Fibroblast of lung (primary cell): ENCODE results near the gene TSPAN16. TPM values are rescaled to one million over a fixed set of nuclear protein-coding genes. Genes with fewer than 3 reads are reported as not detected.

Experiments used
- DNase-seq, 2 donors: peaks; one replicate each; pipeline versions ENCODE4 v3.0.0 to v3.0.0-alpha.2; 2010; ENCODE audit warnings: low read depth in 2 of 2
- H2AFZ ChIP-seq: 2 replicates; pipeline ENCODE4 v1.5.1; 2012; ENCODE audit warnings: low read length, control low read depth, inconsistent platforms
- H3K27ac ChIP-seq: 2 replicates; pipeline ENCODE4 v1.5.1; 2011; ENCODE audit warnings: low read length, control low read depth; ENCODE audit not compliant: insufficient read depth
- H3K27me3 ChIP-seq: 2 replicates; pipeline ENCODE4 v1.5.1; 2011; ENCODE audit warnings: mild to moderate bottlenecking, low read length; ENCODE audit not compliant: control insufficient read depth, insufficient read depth
- H3K36me3 ChIP-seq: 2 replicates; pipeline ENCODE4 v1.5.1; 2011; ENCODE audit warnings: low read length; ENCODE audit not compliant: control insufficient read depth, insufficient read depth
- H3K4me1 ChIP-seq: 2 replicates; pipeline ENCODE4 v1.5.1; 2011; ENCODE audit warnings: low read length; ENCODE audit not compliant: control insufficient read depth, insufficient read depth; ENCODE audit errors: extremely low read depth
- H3K4me2 ChIP-seq: 2 replicates; pipeline ENCODE4 v1.5.1; 2011; ENCODE audit warnings: low read length, control low read depth; ENCODE audit not compliant: insufficient read depth; ENCODE audit errors: extremely low read depth
- H3K4me3 ChIP-seq, 4 experiments: fragments of 200-600 bp in 1 of 4; sonication (generic) in 1 of 4; replicated peaks in 1 of 4; 2 replicates each; pipeline ENCODE4 v1.5.1; 2011 to 2016; ENCODE audit warnings: low read length in 4 of 4, low read depth in 3 of 4, mild to moderate bottlenecking in 3 of 4, control low read depth in 2 of 4, inconsistent platforms in 1 of 4, mixed read lengths in 1 of 4; ENCODE audit not compliant: insufficient read depth in 1 of 4; ENCODE audit errors: control extremely low read depth in 1 of 4
- H3K79me2 ChIP-seq: 2 replicates; pipeline ENCODE4 v1.5.1; 2012; ENCODE audit warnings: mild to moderate bottlenecking, low read length, inconsistent platforms; ENCODE audit not compliant: control insufficient read depth, insufficient read depth
- H3K9ac ChIP-seq: 2 replicates; pipeline ENCODE4 v1.5.1; 2011; ENCODE audit warnings: mild to moderate bottlenecking, low read length, control low read depth; ENCODE audit not compliant: insufficient read depth
- H3K9me3 ChIP-seq: 2 replicates; pipeline ENCODE4 v1.5.1; 2012; ENCODE audit warnings: low read depth, low read length; ENCODE audit not compliant: control insufficient read depth, insufficient read depth
- H4K20me1 ChIP-seq: 2 replicates; pipeline ENCODE4 v1.5.1; 2011; ENCODE audit warnings: low read length; ENCODE audit not compliant: control insufficient read depth, insufficient read depth; ENCODE audit errors: extremely low read depth
- EZH2 ChIP-seq: IDR thresholded peaks from 2 replicates; pipeline ENCODE4 v1.5.1; 2012; ENCODE audit warnings: low read length, control low read depth, mild to moderate bottlenecking; ENCODE audit errors: missing control alignments
- polyA plus RNA-seq, 2 donors: library from polyadenylated mRNA; depleted of rRNA in 1 of 2; stranded (reverse) in 1 of 2; unstranded in 1 of 2; fragments of >200 nt; gene quantifications; 2 replicates each; pipeline ENCODE4 v1.2.1, GENCODE V29; 2011 to 2012; ENCODE audit warnings: missing spikeins in 1 of 2
- total RNA-seq: library from RNA; depleted of rRNA; stranded (reverse); fragments of >200 nt; gene quantifications from 2 replicates; pipeline ENCODE4 v1.2.1, GENCODE V29; 2014
- TF ChIP-seq, protein P1 (sequence below), 2 donors: IDR thresholded peaks in 1 of 2; conservative IDR thresholded peaks in 1 of 2; 1 replicate in 1 of 2; 2 replicates in 1 of 2; pipeline ENCODE4 v1.5.1; 2011 to 2012; ENCODE audit warnings: low read length in 2 of 2, control low read depth in 1 of 2, inconsistent platforms in 1 of 2, low read depth in 1 of 2, mild to moderate bottlenecking in 1 of 2

Gene TSPAN16
- total and polyA plus RNA-seq, 2 donors (not counting 1 experiment from before 2014, with no cell fraction given), result not detected

DNA sequence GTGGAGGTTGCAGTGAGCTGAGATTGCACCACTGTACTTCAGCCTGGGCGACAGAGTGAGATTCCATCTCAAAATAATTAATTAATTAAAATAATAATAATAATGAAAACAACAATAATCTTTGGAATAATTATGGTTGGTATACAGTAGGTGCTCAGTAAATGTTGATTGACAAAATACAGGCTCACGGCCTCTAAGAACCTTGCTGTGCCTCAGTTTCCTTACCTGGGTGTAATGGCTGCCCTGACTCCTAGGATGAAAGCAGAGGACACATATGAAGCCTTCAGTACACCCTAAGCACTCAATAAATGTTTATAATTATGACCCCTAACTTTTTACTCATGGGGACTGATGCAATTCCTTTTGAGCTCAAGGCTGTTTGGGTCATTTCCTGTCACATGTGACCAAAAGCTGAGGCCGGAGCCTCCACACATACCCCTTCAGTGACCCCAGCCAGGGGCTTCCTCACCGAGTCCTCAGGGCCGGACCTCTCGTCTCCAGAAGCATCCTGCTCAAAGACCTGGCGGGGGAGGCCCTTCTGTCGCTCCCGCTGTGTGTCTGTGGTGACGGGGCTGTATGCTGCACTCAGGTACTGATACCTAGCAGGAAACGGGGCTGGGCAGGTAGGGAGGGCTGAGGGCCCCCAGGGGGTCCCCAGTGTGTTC, 44.2 kb upstream of the TSPAN16 start:
- Histone ChIP-seq H2AFZ (no peak overlapping the region), H3K9me3 (no peaks in the 10 kb centered on the region), H3K79me2 (no peaks in the 10 kb centered on the region), H3K27ac (no peak overlapping the region), H3K4me3 (no peak overlapping the region), H3K27me3 (no peaks in the 10 kb centered on the region), H3K4me2 (no peak overlapping the region), H4K20me1 (no peaks in the 10 kb centered on the region), H3K36me3 (peaks cover 2% of the 10 kb centered on the region), H3K4me1 (peaks cover 10% of the 10 kb centered on the region), H3K9ac (no peak overlapping the region)
- no peak for TF ChIP-seq EZH2
- TF ChIP-seq, protein P1, sequence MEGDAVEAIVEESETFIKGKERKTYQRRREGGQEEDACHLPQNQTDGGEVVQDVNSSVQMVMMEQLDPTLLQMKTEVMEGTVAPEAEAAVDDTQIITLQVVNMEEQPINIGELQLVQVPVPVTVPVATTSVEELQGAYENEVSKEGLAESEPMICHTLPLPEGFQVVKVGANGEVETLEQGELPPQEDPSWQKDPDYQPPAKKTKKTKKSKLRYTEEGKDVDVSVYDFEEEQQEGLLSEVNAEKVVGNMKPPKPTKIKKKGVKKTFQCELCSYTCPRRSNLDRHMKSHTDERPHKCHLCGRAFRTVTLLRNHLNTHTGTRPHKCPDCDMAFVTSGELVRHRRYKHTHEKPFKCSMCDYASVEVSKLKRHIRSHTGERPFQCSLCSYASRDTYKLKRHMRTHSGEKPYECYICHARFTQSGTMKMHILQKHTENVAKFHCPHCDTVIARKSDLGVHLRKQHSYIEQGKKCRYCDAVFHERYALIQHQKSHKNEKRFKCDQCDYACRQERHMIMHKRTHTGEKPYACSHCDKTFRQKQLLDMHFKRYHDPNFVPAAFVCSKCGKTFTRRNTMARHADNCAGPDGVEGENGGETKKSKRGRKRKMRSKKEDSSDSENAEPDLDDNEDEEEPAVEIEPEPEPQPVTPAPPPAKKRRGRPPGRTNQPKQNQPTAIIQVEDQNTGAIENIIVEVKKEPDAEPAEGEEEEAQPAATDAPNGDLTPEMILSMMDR (conservative IDR thresholded peaks at IDR 0.05 in 1 of 2, IDR thresholded peaks at IDR 0.05 in 1 of 2; ENCODE audit: low read depth in 1 of 2, low read length in 2 of 2), result no peak
- no peak for DNase-seq

DNA sequence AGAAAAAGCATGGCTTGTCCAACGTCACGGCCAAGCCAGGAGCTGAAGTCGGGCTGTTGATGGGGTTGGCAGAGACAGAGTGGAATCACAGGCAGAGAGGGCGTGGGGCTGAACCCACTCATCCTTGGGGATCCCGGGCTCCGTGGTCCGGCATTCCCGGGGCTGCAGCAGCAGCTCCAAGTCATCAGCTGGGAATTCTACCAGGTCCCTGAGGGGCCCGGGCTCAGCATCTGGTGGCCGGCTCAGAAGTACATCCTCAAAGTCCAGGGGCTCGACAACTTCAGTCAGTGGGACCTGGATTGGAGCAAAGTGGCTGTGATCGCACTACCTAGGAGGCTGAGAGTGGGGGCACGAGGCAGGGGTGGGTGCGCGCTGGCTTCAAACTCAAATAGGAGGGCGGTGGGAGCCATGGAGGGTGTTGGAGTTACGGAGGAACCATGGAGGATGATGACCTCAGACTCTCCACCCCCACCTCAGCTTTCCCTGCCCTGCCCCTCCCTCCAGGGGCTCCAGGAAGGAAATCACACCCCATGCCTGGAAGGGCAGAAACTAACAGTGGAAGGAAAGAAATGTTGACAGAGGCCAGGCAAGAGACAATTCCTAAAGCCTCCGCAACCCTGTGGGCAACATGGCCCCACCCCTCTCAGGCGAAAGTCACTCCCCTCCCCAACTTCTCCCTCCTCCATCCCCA, 43.1 kb upstream of the TSPAN16 start:
- Histone ChIP-seq H4K20me1 (no peaks in the 10 kb centered on the region), H3K9ac (no peak overlapping the region), H3K4me3 (no peak overlapping the region), H3K36me3 (no peaks in the 10 kb centered on the region), H3K27me3 (no peaks in the 10 kb centered on the region), H3K4me1 (peaks cover 8% of the 10 kb centered on the region), H3K79me2 (no peaks in the 10 kb centered on the region), H2AFZ (no peak overlapping the region), H3K4me2 (no peak overlapping the region), H3K27ac (no peak overlapping the region), H3K9me3 (no peaks in the 10 kb centered on the region)
- TF ChIP-seq EZH2, result no peak
- TF ChIP-seq, protein P1 (conservative IDR thresholded peaks at IDR 0.05 in 1 of 2, IDR thresholded peaks at IDR 0.05 in 1 of 2; ENCODE audit: low read depth in 1 of 2, low read length in 2 of 2), result no peak
- DNase-seq, result no peak

DNA sequence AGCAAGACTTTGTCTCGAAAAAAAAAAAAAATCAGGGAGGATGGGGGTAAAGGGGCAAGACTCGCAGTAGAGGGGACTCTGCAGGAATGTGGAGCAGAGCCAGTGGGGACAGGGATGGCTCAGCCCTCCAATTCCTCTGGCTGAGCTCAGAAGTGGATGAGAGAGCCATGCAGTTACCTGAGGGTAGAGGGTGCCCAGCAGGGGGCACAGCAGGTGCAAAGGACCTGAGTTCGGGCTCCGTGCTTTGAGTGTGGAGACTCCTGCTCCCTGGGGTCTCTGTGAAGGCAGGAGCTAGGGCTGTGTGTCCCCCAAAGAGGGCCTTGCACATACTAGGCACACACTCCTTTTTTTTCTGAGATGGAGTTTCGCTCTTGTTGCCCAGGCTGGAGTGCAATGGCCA, 41.3 kb upstream of the TSPAN16 start:
- H3K27me3 ChIP-seq, result no peaks in the 10 kb centered on the region
- no peak overlapping the region for H3K4me3 ChIP-seq
- no peaks in the 10 kb centered on the region for H3K9me3 ChIP-seq
- H2AFZ ChIP-seq, result no peak overlapping the region
- no peak overlapping the region for H3K27ac ChIP-seq
- H3K4me1 ChIP-seq, result peaks cover 8% of the 10 kb centered on the region
- H3K36me3 ChIP-seq, result no peaks in the 10 kb centered on the region
- no peaks in the 10 kb centered on the region for H4K20me1 ChIP-seq
- DNase-seq, result no peak
- no peak for TF ChIP-seq EZH2
- TF ChIP-seq, protein P1 (conservative IDR thresholded peaks at IDR 0.05 in 1 of 2, IDR thresholded peaks at IDR 0.05 in 1 of 2; ENCODE audit: low read depth in 1 of 2, low read length in 2 of 2), result no peak
- H3K79me2 ChIP-seq, result no peaks in the 10 kb centered on the region
- no peak overlapping the region for H3K4me2 ChIP-seq
- no peak overlapping the region for H3K9ac ChIP-seq
